DMS79 (cell line): Measurements from ENCODE around the gene FSIP1.
"Not testable (repeated sequence)": the region's sequence is repeated elsewhere in the genome, so short reads cannot be mapped to it uniquely, and the experiment has no call there.

ENCODE experiments used
- DNase-seq: peaks from one replicate; lab custom pipeline; 2025; lab: John Stamatoyannopoulos, UW

FSIP1 gene

DNA sequence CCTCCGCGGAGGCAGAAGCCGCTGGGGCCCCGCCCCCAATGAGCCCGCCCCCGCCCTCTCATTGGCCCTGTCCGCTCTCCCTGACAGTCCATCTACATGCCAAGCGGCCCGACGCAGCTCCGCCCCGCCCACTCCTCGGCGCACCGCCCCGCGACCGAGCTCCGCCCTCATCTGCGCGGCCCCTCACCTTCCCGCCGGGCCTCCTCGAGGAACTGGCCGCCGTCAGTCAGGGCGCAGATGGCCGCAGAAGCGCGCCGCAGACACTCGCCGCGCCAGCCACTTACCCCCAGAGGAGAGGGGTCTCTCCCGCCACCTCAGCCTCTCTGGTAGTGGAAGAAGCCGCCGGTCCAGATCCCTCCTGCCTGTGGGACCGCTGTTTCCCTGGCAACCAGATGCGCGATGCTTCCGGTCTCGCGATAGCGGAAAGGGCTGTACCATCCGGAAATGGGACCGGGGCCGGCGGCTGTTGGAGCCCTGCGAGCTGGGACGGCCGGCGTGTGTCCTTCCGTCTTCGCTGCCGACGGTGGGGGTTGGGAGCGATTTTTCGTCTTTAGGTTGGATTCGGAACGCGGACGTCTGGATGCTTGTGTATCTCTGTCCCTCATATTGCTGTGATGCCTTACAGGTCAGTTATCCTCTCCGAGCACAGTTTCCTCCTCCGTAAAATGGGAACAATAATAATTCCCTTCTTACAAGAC is at the start of gene FSIP1:
FSIP1 (minus strand) TSS at position 401 of the 698 bp plus-strand sequence. CDS start 6,317 bp downstream, outside the sequence.
- DNase-seq: peak; percentile 72

GRCh38 chr15:39830166-39830565 is 47.5 kb upstream of the FSIP1 start:
- peak; percentile 22 for DNase-seq

GRCh38 chr15:39828374-39828931 is 45.8 kb upstream of the FSIP1 start:
- peak; percentile 54 for DNase-seq

DNA sequence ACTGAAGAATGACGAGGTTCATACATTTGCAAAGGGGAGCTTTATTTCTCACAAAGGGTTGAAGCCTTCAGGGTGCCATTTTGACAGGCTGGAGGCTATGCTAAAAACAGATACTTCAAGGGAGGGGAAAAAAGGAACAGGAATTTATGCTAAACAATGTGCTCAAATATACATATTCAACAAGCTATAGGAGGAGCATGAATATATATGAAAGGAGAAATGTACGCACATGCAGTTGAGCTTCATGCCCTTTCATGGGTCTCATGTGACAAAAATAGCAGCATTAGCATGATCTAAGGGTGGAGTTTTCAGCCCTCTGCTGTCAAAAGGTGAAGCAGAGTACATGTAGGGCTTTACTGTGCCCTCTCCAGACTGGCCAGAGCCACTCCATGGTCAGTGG is 44.3 kb upstream of the FSIP1 start:
- no peak for DNase-seq

DNA sequence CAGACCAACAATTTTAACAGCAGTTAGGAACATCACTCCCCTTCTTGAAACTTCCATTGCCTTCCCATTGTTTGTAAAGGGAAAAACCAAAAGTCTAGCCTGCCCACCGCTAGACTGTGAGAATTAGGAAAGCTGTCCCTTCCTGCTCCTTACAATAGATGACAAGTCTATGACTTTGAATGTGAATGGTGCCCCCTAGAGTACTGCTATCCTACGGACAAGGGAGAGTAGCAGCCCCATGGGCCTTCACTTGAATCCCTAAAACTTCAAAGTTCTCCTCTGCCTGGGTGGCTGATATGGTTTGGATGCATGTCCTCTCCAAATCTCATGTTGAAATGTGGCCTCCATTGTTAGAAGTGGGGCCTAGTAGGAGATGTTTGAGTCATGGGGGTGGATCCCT is 41.0 kb upstream of the FSIP1 start:
- DNase-seq: no peak

- DNase-seq: no peak
These were observed 37.5 kb upstream of the FSIP1 start for GRCh38 chr15:39820050-39820602.

GRCh38 chr15:39819533-39819932 is 36.9 kb upstream of the FSIP1 start:
- DNase-seq: no peak

DNA sequence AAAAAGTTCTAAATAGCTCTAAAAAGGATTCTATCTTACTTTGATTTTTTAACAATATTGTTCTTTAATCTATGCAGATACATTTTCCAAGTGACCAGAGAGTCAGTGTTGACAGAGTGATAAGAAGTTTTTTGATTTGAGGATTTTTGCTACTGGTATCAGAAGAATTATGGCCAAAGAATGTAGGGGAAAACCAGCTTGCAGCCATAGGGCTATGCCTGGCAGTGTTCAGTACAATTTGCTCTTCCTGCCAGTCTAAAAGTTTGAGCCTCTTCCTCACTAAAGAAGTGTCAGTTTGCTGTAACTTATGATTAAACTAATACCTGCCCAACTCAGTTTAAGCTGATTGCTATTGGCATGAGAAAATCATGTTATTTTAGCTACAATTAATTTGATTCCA is 35.3 kb upstream of the FSIP1 start:
- no peak for DNase-seq

GRCh38 chr15:39814489-39814888 is 31.8 kb upstream of the FSIP1 start:
- no peak for DNase-seq

DNA sequence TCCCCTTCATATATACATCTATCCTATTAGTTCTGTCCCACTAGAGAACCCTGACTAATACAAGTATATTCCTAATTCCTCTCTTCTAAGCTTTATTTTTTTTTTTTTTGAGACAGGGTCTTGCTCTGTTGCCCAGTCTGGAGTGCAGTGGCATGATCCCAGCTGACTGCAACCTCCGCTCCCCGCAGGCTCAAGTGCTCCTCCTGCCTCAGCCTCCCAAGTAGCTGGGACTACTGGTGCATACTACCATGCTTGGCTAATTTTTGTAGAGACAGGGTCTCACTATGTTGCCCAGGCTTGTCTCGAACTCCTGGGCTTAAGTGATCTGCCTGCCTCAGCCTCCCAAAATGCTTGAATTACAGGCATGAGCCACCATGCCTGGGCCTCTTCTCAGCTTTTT is 30.0 kb upstream of the FSIP1 start:
- not testable (repeated sequence) for DNase-seq

- DNase-seq: no peak
These were observed 26.3 kb upstream of the FSIP1 start for GRCh38 chr15:39808909-39809308.

DNA sequence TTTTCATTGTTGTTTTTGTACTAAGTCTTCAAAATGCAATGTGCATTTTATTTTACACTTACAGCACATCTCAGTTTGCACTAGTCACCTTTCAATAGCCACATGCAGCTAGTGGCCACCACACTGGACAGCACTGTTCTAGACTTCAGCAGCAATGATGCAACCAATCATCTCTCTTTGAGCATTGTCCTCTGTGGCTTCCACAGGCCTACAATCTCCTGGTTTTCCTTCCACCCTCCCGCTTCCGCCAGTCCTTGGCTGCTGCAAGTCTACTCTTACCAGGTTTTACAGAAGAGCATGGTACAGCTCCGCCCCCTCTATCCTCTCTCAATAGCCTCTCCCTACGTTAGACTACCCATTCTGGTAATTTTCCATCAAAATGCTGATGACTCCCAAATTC is 25.1 kb upstream of the FSIP1 start:
- no peak for DNase-seq

DNA sequence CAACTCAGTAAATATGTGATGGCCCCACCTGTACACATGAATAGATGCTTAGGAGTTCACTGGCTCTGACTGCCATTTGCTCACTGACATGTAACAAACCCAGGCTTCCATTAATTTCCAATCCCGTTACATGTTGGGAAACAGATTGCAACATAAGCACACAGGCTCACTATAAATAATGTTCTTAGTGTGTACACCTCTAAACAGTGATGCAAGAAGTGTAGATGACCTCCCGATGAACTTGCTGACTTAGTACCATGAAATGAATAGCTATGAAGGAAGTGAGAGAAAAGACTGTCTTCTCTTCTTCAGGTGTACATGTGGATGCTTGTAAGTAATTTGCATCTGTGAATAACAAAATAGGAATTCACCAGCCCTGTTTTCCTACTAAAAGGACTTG is 21.4 kb upstream of the FSIP1 start:
- no peak for DNase-seq

- DNase-seq: no peak
These were observed 20.4 kb upstream of the FSIP1 start for GRCh38 chr15:39803016-39803415.

- DNase-seq: no peak
These were observed 19.1 kb upstream of the FSIP1 start for GRCh38 chr15:39801641-39802309.

DNA sequence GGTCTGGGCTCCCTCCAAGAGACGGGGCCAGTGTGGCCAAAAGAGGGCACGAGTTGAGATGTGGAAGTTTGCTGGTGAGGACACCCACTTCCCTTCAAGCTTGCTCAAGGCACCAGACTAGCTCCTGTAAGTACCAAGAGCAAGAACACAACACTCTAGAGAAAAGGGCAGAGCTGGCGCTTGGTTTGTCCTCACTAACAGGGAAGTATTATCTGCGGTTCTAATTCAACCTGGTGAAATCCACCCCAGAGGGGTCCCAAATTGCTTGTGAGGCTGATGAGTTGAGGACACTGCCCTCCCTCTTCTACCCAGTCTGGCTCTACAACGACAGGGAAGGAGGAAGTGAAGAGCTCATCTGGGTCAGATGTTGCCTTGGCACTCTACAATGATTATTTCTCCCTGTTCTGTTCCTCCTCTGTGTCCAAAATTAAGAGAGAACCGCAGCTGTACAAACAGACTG is 16.9 kb upstream of the FSIP1 start:
- no peak for DNase-seq

GRCh38 chr15:39798382-39798781 is 15.7 kb upstream of the FSIP1 start:
- DNase-seq: no peak

GRCh38 chr15:39797407-39797806 is 14.8 kb upstream of the FSIP1 start:
- DNase-seq: no peak

- no peak for DNase-seq
These were observed 14.0 kb upstream of the FSIP1 start for GRCh38 chr15:39796601-39797000.

DNA sequence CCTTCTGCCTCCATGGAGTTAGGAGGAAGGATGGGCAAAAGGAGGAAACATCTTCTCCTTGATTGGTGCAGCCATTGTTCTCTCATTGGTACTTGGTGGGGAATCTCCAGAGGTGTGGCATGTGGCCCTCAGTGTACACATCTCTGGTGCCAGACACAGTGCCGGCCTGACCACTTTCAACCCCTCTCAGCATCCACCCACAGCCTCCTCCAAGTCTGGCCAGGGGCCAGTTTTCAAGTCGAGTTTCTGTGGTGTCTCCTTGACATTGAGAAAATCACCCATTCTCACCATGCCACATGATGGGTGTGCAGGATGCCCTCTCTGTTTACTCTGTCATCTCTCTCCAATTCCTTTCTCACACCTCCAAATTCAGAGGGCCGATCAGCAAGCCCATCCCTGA is 12.8 kb upstream of the FSIP1 start:
- DNase-seq: no peak

GRCh38 chr15:39794954-39795353 is 12.3 kb upstream of the FSIP1 start:
- DNase-seq: no peak

DNA sequence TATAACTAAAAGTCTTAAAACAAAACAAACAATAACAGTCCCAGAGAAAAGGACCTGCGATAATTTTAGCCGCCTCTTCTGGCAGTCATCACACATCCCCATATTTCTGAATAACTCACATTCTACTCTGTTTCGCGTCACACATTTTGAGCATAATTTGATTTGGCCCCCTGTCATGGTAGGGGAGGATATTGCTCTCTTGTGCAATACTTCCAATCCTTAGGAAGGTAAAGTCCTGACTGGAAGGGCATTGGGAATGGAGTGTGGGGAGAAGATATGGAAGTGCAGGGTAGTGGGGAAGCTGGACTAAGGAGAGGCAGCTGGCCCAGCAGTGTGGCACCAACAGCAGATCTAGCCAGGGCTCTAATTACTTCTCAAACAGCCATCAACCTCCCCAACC is 11.3 kb upstream of the FSIP1 start:
- DNase-seq: no peak

GRCh38 chr15:39792844-39793335 is 10.2 kb upstream of the FSIP1 start:
- DNase-seq: no peak
